WTC11 (cell line): ENCODE data around the gene NDUFV3. TPM values are rescaled to one million over a fixed set of nuclear protein-coding genes. Genes with fewer than 3 reads are reported as not detected.
A peak's percentile ranks its signal among the peaks of the same experiment; 100 is the strongest.
"Not testable (repeated sequence)": the region's sequence is repeated elsewhere in the genome, so short reads cannot be mapped to it uniquely, and the experiment has no call there.

ENCODE experiments used
- ATAC-seq: fragments of 200-7000 bp; cut with Tn5 transposase; 2 replicates; pipeline ENCODE4 v1.10.0; 2021; ENCODE audit warnings: mild to moderate bottlenecking, moderate library complexity
- CTCF ChIA-PET: fragments of 300-600 bp; sonication (Branson Sonifier 250); formaldehyde crosslinking; loops from one replicate; lab custom pipeline; 2021; ENCODE audit warnings: antibody characterized with exemption; lab: Charles Lee
- POLR2A ChIA-PET: fragments of 350-600 bp; sonication (Branson Sonifier 250); formaldehyde crosslinking; loops from one replicate; lab custom pipeline; 2021; ENCODE audit warnings: antibody characterized with exemption; lab: Charles Lee
- DNase-seq: peaks from one replicate; pipeline ENCODE4 v3.0.0; 2021; ENCODE audit warnings: low spot score
- H3K27ac Mint-ChIP-seq: 2 replicates; pipeline ENCODE4 v1.8.0; 2021; ENCODE audit warnings: mixed read lengths
- H3K27me3 Mint-ChIP-seq: 2 replicates; pipeline ENCODE4 v1.8.0; 2021; ENCODE audit warnings: low read depth, mild to moderate bottlenecking, moderate library complexity, mixed read lengths
- H3K36me3 Mint-ChIP-seq: 2 replicates; pipeline ENCODE4 v1.8.0; 2021; ENCODE audit warnings: mixed read lengths
- H3K4me1 Mint-ChIP-seq: 2 replicates; pipeline ENCODE4 v1.8.0; 2022; ENCODE audit warnings: mixed read lengths
- H3K4me3 Mint-ChIP-seq: 2 replicates; pipeline ENCODE4 v1.8.0; 2021; ENCODE audit warnings: mild to moderate bottlenecking, moderate library complexity, mixed read lengths
- H3K9me3 Mint-ChIP-seq: 2 replicates; pipeline ENCODE4 v1.8.0; 2021; ENCODE audit warnings: mixed read lengths
- NFE2L1 ChIP-seq: sonication (generic); formaldehyde crosslinking; IDR thresholded peaks from 2 replicates; pipeline ENCODE4 v1.8.1; 2023; ENCODE audit warnings: missing genetic modification reagents
- ZNF121 ChIP-seq: sonication (generic); formaldehyde crosslinking; IDR thresholded peaks from 2 replicates; pipeline ENCODE4 v1.8.0; 2023; ENCODE audit warnings: missing genetic modification reagents
- total RNA-seq: library from RNA; stranded (reverse); gene quantifications from 3 replicates; pipeline ENCODE4 v1.2.3, GENCODE V29; 2021
- TF ChIP-seq, protein P1 (sequence below): fragments of 250-450 bp; sonication (Bioruptor Pico); IDR thresholded peaks from 2 replicates; pipeline ENCODE4 v1.9.0; 2021; ENCODE audit warnings: mild to moderate bottlenecking
- TF ChIP-seq, protein P2 (sequence below): sonication (generic); formaldehyde crosslinking; IDR thresholded peaks from 2 replicates; pipeline ENCODE4 v1.8.1; 2022; ENCODE audit warnings: mild to moderate bottlenecking, missing genetic modification reagents, moderate library complexity, borderline replicate concordance
- TF ChIP-seq, protein P3 (sequence below): fragments of 200-600 bp; IDR thresholded peaks from 2 replicates; pipeline ENCODE4 v1.8.0; 2022; ENCODE audit warnings: antibody characterized with exemption
- TF ChIP-seq, protein P4 (sequence below): sonication (generic); formaldehyde crosslinking; IDR thresholded peaks from 2 replicates; pipeline ENCODE4 v1.8.1; 2022; ENCODE audit warnings: low read depth, missing genetic modification reagents, borderline replicate concordance

The NDUFV3 gene
- total RNA-seq, 1 experiment from 2014 or later: 28.5 TPM

DNA sequence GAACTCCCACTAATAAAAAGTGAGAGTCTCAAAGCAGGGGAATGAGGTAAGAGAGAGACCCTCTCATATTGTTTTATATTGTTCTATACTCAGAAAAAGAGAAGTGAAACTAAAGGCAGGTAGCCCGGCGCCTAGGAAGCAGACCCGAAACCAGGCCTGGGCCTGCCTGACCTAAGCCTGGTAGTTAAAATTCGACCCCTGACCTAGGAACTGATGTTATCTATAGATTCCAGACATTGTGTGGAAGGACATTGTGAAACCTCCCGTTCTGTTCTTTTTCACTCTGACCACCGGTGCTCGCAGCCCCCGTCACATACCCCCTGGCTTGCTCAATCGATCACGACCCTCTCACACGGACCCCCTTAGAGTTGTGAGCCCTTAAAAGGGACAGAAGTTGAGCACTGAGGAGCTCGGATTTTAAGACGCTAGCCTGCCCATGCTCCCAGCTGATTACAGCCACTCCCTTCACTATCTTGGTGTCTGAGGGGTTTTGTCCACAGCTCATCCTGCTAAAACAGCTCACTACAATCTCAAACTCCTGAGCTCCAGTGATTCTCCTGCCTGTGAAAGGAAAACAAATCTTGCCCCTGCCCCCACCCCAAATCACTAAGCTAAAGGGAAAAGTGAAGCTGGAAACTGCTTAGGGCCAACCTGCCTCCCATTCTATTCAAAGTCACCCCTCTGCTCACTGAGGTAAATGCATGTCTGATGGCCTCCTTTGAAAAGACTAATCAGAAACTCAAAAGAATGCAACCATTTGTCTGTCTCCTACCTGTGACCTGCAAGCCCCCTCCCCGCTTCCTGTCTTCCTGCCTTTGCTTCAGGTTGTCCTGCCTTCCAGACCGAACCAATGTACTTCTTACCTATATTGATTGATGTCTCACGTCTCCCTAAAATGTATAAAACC is 44.2 kb downstream of the NDUFV3 start:
- TF ChIP-seq, protein P1, sequence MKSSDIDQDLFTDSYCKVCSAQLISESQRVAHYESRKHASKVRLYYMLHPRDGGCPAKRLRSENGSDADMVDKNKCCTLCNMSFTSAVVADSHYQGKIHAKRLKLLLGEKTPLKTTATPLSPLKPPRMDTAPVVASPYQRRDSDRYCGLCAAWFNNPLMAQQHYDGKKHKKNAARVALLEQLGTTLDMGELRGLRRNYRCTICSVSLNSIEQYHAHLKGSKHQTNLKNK: 0 out of 2 replicates have a peak, but pooled peaks have one; percentile 16

DNA sequence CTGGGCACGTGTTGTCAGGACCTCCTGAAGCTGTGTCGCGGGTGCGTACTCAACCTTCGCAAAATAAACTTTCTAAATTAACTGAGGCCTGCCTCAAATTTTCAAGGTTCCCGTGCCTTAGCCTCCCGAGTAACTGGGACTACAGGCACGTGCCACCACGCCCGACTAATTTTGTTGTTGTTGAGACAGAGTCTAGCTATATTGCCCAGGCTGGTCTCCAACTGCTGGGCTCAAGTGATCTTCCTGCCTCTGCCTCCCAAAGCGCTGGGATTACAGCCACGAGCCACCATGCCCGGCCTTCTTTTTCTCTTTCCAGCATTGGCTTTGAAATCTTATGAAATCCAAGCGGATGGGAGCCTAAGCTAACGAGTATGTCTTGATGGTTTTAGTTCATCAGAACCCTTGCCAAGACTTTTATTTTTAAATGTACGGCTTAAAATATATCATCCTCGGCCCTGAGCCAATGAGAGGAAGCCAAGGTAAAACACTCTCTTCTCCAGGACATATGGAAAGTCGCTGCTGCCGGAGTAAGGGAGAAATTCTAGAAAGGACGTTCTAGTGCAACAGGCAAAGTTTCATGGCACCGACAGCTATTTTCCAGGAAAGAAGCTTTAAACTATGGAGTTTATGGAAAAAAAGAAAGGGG is 45.0 kb downstream of the NDUFV3 start:
- Mint-ChIP-seq H3K4me3 (no peak overlapping the region), H3K27me3 (no peaks in the 10 kb centered on the region), H3K27ac (peak overlapping the region; percentile 94), H3K4me1 (peaks cover 55% of the 10 kb centered on the region), H3K36me3 (peaks cover 6% of the 10 kb centered on the region), H3K9me3 (peaks cover 6% of the 10 kb centered on the region; the same call in 1 of the 2 replicates)
- ATAC-seq: no peak
- ChIA-PET POLR2A (interaction anchor here (0.7 kb wide), 1 partner anchor 21 kb away, joined by 3 read pairs; no protein-coding TSS in a partner anchor), CTCF (interaction anchor here (0.6 to 1.3 kb wide), 2 partner anchors 44 to 55 kb away, joined by 3 read pairs; no protein-coding TSS in a partner anchor)
- DNase-seq: no peak
- TF ChIP-seq, protein P2, sequence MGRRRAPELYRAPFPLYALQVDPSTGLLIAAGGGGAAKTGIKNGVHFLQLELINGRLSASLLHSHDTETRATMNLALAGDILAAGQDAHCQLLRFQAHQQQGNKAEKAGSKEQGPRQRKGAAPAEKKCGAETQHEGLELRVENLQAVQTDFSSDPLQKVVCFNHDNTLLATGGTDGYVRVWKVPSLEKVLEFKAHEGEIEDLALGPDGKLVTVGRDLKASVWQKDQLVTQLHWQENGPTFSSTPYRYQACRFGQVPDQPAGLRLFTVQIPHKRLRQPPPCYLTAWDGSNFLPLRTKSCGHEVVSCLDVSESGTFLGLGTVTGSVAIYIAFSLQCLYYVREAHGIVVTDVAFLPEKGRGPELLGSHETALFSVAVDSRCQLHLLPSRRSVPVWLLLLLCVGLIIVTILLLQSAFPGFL (CRISPR knock-in tag): no peak
- TF ChIP-seq ZNF121: peak; percentile 69; the same call in 1 of the 2 replicates

More for the DNA sequence above, 44.2 kb downstream of the NDUFV3 start:
- ATAC-seq: peak; percentile 63
- peak overlapping the region; percentile 94 for H3K27ac Mint-ChIP-seq
- not testable (repeated sequence) for H3K36me3 Mint-ChIP-seq, H3K4me3 Mint-ChIP-seq, H3K9me3 Mint-ChIP-seq, DNase-seq, H3K27me3 Mint-ChIP-seq
- ChIA-PET CTCF (interaction anchor here (1.3 kb wide), 1 partner anchor 55 kb away, joined by 3 read pairs; no protein-coding TSS in a partner anchor), POLR2A (interaction anchor here (0.7 kb wide), 1 partner anchor 21 kb away, joined by 3 read pairs; no protein-coding TSS in a partner anchor)
- H3K4me1 Mint-ChIP-seq: peaks cover 58% of the 10 kb centered on the region

DNA sequence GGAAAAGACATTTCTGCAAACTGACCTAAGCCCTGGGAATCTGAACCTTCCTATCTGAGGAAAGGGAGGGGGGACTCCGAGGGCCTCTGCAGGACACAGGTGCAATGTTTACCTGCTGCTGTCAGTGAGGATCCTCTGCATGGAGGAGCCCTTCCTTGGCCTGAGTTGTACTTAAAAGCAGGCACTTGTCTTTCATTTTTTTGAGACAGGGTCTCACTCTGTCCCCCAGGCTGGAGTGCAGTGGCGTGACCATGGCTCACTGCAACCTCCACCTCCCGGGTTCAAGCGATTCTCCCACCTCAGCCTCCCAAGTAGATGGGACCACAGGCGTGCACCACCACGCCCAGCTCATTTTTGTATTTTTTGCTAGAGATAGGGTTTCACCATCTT is 45.5 kb downstream of the NDUFV3 start:
- H3K27me3 Mint-ChIP-seq, POLR2A ChIA-PET, H3K36me3 Mint-ChIP-seq, H3K4me3 Mint-ChIP-seq, DNase-seq, H3K9me3 Mint-ChIP-seq: not testable (repeated sequence)
- Mint-ChIP-seq H3K27ac (peak overlapping the region; percentile 73), H3K4me1 (peaks cover 51% of the 10 kb centered on the region)
- CTCF ChIA-PET: interaction anchor here (0.6 to 1.3 kb wide), 3 partner anchors 44 to 60 kb away, joined by 3 to 4 read pairs (median 3); no protein-coding TSS in a partner anchor
- peak; percentile 62 for ATAC-seq

DNA sequence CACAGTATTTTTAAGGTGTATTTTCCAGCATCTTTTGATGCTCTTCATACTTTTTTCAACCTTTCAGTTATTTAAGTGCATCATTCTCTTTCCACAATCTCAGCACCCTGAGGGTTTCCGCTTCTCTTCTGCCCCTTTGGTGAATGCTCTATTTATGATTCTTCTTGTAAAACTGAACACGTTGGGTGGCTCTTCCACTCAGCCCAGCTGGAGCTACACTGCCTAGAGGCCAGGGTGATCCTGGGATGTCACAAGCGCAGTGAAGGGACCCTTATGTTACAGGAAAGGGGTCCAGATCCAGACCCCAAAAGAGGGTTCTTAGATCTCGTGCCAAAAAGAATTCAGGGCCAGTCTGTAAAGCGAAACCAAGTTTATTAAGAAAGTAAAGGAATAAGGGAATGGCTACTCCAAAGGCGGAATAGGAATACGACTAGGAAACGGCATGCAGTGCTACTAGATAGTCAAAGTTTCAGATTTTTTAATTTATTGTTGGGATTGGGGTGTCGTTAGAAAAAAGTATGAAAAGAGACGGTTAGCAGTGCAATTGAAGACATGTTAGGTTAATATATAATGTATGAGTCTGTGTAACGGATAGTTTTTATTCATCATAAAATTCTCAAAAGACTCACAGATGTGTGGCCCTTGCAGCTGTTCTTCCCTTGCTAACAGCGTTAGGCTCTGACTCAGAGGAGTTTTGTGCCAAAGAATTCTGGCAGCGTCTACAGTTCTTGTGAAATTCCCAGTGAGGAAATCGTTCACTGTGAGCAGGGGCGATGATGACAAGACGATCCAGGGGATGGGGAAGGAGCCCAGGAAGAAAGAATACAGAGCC is 46.7 kb downstream of the NDUFV3 start:
- peaks cover 9% of the 10 kb centered on the region for H3K36me3 Mint-ChIP-seq
- ChIA-PET CTCF (no interaction called here), POLR2A (interaction anchor here (1.0 kb wide), 1 partner anchor 41 kb away, joined by 7 read pairs; no protein-coding TSS in a partner anchor)
- H3K4me3 Mint-ChIP-seq: no peak overlapping the region
- no peak for ATAC-seq
- TF ChIP-seq, protein P3, sequence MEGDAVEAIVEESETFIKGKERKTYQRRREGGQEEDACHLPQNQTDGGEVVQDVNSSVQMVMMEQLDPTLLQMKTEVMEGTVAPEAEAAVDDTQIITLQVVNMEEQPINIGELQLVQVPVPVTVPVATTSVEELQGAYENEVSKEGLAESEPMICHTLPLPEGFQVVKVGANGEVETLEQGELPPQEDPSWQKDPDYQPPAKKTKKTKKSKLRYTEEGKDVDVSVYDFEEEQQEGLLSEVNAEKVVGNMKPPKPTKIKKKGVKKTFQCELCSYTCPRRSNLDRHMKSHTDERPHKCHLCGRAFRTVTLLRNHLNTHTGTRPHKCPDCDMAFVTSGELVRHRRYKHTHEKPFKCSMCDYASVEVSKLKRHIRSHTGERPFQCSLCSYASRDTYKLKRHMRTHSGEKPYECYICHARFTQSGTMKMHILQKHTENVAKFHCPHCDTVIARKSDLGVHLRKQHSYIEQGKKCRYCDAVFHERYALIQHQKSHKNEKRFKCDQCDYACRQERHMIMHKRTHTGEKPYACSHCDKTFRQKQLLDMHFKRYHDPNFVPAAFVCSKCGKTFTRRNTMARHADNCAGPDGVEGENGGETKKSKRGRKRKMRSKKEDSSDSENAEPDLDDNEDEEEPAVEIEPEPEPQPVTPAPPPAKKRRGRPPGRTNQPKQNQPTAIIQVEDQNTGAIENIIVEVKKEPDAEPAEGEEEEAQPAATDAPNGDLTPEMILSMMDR: no peak
- H3K9me3 Mint-ChIP-seq: peaks cover 6% of the 10 kb centered on the region; the same call in 1 of the 2 replicates
- peak overlapping the region; percentile 56 for H3K27ac Mint-ChIP-seq
- DNase-seq: peak; percentile 4
- H3K27me3 Mint-ChIP-seq: no peaks in the 10 kb centered on the region
- peaks cover 45% of the 10 kb centered on the region for H3K4me1 Mint-ChIP-seq

DNA sequence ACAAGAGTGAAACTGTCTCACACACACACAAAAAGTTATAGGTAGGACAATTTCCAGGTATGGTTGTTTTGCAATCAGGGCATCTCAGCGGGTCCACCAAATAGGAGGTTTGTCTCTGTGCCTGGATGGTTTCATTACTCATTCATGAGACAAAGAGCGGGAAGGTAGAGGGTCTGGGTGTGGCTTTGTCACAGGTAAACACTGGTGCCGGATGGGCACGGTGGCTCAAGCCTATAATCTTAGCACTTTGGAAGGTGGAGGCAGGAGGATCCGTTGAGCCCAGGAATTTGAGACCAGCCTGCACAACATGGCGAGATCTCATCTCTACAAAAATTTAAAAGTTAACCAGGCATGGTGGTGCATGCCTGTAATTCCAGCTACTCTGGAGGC is 48.6 kb downstream of the NDUFV3 start:
- no peak for ATAC-seq
- POLR2A ChIA-PET: no interaction called here
- DNase-seq: peak; percentile 4
- no peak overlapping the region for H3K27ac Mint-ChIP-seq
- peaks cover 36% of the 10 kb centered on the region for H3K4me1 Mint-ChIP-seq
- H3K36me3 Mint-ChIP-seq: peaks cover 16% of the 10 kb centered on the region
- H3K4me3 Mint-ChIP-seq: no peak overlapping the region
- TF ChIP-seq NFE2L1: no peak
- TF ChIP-seq, protein P4, sequence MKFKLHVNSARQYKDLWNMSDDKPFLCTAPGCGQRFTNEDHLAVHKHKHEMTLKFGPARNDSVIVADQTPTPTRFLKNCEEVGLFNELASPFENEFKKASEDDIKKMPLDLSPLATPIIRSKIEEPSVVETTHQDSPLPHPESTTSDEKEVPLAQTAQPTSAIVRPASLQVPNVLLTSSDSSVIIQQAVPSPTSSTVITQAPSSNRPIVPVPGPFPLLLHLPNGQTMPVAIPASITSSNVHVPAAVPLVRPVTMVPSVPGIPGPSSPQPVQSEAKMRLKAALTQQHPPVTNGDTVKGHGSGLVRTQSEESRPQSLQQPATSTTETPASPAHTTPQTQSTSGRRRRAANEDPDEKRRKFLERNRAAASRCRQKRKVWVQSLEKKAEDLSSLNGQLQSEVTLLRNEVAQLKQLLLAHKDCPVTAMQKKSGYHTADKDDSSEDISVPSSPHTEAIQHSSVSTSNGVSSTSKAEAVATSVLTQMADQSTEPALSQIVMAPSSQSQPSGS: no peak
- H3K9me3 Mint-ChIP-seq: peaks cover 6% of the 10 kb centered on the region; the same call in 1 of the 2 replicates
- H3K27me3 Mint-ChIP-seq: no peaks in the 10 kb centered on the region
- CTCF ChIA-PET: no interaction called here
